GM19372 (cell line): ENCODE results near the gene PEAK3.

Experiments
- ATAC-seq: cut with Tn5 transposase; IDR thresholded peaks from one replicate; pipeline ENCODE4 v1.9.1; 2021; ENCODE audit warnings: mild to moderate bottlenecking, low read depth, moderate library complexity; ENCODE audit not compliant: unreplicated experiment

PEAK3 gene

DNA sequence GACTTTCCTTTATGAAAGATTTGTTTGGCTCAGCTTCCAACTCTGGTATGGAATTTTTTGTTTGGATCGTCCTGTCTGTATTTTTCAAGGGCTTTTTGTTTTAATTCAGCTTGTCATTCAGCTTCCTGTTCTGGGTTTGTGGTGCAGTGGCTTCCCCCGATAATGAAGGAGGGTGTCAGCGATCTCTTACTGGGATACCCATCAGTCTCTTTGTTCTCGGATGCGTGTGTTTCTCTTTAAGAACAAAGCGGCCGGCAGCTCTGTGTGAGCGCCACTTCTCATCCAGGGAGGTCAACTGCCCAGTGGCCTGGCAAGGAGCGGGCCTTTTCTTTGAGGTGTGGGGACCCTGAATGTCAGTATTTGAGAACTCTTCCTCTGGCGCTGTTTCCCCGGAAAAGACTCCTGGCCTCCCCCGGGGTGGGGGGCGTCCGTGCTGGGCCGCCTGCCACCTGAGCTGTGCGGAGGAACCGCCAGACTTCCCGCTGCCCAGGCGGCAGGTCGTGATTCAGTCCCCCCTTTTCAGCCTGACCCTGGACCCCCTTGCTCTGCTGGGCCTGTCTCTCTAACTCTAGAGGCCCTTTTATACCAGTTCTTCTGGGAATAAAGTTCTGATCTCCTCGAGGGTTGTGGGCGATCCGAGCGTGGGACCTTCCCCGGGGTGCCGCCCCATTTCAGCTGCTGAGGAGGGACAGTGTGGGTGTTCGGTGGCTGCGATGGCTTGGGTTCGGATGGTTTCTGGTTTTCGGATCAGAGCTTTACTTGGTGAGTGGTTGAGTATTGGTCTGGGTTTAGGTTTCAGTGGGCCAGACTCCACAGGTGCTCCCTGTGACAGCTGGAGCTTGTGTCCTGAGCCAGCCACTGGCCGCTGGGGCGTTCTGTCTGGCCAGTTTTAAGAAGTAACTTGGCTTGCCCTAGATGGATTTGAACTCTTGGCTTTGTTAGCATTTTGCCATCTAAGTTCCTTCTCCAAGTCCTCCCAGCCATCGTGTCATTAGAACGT lies 41.9 kb downstream of the PEAK3 start:
- ATAC-seq: no peak

DNA sequence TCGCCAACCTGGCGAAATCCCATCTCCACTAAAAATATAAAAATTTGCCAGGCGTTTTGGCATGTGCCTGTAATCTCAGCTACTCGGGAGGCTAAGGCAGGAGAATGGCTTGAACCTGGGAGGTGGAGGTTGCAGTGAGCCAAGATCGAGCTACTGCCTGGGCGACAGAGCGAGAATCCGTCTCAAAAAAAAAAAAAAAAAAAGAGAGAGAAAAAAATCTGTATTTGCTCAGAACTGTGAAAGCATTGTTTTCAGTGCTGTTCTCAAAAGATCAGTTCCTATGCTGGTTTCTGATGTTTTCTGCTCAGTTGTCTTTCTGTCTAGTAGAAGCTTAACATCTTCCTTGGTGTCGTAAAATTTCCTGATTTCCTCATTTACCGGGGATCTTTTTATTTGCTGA lies 42.8 kb downstream of the PEAK3 start:
- ATAC-seq: no peak

DNA sequence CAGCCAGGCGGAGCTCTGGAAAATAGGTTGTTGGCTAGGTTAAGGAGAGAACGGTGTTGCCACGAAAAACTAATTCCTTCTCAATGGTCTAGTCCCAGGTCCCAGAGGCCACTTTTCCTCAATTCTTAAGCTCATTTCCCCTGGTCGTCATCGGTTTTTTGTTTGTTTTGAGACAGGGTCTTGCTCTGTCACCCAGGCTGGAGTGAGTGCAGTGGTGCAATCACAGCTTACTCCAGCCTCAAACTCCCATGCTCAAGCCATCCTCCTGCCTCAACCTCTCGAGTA lies 44.2 kb downstream of the PEAK3 start:
- no peak for ATAC-seq

DNA sequence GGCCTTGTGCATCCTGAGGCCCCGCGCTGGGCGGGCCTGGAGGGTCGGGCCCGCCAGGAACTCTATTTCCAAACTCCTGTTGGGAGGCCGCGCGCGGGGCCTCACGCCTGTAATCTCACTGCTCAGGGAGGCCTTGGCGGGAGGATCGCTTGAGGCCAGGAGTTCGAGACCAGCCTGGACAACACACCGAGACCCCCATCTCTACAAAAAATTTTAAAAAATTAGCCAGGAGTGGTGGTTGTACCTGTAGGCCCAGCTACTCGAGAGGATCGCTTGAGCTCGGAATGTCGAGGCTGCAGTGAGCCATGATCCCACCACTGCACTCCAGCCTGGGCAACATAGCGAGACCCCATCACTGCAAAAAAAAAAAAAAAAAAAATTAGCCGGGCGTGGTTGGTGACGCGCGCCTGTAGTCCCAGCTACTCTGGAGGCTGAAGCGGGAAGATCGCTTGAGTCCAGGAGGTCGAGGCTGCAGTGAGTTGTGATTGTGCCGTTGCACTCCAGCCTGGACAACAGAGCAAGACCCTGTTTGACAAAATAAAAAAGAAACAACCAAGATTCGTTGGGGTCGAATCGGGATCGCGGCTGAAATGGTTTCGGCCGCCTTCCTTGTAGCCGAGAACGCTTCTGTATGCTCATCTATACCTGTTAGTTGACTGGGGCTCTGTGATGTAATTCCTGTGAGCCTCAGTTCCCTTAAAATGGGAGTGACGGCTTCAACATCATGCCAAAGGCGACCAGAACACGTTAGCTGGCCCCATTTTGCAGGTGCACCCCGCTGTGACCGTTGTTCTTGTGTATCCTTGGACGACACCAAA lies 44.7 kb downstream of the PEAK3 start:
- no peak for ATAC-seq

DNA sequence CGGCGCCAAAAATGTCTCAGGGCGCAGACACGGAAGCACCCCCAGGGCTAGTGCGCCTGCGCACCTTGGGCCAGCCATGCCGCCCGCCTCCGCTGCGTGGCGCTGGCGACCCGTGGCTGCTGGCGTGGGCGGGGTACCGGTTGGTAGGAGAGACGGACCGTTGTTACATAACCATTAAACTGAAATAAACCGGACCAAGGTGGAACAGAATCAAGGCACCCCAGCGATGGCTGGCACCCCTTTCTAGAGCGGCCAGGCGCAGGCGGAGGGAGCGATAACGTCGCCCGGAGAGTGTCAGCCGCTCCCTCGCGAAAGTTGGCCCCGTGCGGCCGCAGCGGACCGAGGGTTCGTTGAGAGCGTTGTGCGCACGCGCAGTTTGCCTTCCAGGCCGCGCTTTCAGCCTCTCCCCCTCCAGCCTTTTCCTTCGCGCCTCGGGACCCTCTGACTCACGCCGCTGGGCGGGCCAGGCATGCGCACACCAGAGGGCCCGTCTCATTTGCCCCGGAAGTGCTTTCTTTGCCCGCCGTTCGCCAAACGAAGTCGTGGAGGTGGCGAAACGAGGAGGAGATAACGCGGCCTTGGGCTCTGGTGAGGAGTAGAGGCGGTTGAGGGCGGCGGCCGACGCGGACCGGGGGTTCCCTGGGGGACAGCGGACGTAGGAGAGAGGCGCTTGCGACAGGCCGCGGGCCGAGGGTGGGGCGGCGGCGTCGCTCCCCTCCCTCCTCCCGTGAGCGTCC lies 45.5 kb downstream of the PEAK3 start, which contains the start of the genes PLEKHJ1 and SF3A2:
Gene PLEKHJ1 (minus strand): TSS at position 16 of the 737 bp plus-strand sequence. CDS start 81 bp downstream, outside the sequence.
Gene SF3A2 (plus strand): TSS at position 511 of the 737 bp plus-strand sequence. CDS start 6,595 bp downstream, outside the sequence.
- peak; percentile 77 for ATAC-seq

DNA sequence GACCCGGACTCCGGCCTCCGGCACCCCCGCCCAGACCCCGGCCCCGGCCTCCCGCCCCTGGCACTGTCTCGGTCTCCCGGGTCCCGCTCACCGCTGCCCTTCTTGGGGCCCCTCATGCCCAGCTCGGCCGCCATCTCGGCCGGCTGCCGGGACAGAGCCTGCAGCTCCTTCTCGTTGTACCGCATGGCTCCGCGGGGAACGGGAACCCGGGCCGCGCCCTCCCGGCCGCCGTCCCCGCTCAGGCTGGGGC lies 46.0 kb downstream of the PEAK3 start:
- ATAC-seq: peak; percentile 13

DNA sequence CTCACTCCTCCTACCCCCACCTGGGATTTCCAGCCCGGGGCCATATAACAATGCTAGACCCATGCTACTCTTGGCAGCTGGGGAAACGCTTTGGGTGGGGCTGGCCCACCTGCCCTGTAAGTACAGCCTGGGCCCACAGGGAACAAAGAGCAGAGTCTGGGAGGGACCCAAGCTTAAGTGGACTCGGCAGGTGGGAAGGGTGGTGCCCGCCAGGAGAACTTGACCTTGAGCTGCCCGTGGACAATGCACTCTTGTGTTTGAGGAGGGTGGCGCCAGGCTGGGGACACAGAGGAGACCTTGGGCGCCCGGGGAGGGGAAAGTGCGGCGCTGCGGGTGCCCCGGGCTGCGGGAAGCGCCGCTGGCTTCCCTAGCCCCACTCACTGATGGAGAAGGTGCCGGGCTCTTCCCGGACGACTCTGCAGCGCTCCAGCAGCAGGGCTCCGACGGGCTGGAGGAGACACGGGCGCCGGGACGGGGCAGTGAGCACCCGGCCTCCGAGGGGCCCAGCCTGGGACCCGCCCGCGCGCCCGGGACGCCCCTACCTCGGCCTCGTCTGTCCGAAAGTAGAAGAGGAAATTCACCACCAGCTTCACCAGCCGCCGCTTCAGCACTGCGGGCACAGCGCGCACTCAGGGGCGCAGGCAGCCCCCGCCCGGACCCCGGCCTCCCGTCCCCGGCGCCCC lies 46.5 kb downstream of the PEAK3 start:
- ATAC-seq: peak; percentile 4

DNA sequence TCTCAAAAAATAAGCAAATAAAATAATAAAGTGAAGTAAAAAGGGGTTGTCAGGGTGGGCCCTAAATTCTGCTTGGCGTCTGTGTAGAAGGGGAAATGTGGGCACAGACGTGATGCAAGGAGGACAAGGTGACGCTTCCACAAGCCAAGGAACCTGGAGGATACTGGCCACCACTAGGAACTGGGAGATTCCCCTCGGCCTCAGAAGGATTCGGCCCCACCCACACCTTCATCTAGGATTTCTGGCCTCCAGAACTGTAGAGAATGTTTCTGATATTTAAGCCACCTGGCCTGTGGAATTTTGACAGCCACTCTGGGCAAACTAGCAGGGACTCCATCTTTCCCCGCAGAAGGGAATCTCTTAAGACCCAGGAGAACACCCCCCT lies 47.0 kb downstream of the PEAK3 start:
- no peak for ATAC-seq

DNA sequence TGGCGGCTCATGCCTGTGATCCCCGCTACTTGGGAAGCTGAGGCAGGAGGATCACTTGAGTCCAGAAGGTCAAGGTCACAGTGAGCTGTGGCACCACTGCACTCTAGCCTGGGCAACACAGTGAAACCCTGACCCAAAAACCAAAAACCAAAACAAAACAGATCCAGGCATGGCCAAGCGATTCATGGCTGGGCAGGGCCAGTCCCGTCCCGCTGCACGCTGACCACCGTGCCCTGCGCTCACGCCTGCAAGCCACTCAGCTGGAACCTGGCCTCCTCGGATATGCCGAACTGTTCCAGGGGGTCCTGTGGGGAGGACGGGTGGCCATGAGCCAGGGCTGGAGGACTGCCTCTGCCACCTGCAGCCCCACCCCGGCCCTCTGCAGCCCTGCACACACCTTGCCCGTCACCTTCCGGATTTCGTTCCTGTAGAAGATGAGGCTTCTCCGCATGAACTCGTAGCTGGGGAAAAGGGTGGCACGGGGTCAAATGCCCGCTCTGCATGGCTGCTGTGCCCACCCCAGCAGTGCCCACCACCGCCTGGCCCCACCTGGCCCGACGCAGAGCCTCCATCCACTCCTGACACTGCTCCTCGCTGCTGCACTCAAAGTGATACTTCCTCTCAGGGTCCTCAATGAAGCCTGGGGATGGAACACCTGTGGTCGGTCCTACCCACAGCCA lies 48.2 kb downstream of the PEAK3 start:
- no peak for ATAC-seq

DNA sequence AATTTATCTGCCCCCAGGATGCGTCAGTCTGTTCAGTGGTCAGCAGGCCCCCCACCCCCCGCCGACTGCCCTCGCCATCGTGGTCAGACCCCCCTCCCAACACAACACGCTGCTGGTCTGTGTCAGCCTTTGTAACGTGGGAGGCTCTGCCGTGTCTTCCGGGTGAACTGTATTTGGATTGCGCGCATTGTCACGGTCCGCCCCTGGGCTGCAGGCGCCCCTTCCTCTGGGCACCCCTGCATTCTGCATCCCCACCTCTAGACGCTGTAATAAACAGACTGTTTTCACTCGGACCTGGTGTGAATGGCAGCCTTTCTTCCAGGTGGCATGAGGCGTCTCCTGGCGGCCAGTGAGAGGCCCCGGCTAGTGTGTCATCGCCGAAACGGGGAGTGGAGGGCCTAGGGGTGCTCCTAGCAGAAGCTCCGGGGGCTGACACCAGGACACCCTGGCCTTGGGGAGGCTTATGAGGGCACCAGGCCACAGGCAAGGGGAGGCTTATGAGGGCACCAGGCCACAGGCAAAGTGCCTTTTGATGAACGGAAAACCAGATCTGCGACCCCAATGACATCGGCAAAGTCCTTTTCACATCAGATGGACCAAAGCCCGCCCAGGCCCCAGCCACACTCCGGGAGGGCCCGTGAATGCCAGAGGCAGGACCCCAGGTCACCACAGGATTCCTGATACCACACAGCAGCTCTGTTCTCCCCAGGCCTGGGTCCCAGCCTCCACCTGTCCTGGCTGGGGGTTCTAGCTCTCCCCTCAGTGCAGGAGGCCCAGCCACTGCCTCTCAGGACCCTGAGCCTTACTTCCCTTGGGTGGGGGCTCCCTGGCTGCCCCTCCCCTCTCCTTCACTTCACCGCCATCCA lies 49.5 kb downstream of the PEAK3 start:
- no peak for ATAC-seq

DNA sequence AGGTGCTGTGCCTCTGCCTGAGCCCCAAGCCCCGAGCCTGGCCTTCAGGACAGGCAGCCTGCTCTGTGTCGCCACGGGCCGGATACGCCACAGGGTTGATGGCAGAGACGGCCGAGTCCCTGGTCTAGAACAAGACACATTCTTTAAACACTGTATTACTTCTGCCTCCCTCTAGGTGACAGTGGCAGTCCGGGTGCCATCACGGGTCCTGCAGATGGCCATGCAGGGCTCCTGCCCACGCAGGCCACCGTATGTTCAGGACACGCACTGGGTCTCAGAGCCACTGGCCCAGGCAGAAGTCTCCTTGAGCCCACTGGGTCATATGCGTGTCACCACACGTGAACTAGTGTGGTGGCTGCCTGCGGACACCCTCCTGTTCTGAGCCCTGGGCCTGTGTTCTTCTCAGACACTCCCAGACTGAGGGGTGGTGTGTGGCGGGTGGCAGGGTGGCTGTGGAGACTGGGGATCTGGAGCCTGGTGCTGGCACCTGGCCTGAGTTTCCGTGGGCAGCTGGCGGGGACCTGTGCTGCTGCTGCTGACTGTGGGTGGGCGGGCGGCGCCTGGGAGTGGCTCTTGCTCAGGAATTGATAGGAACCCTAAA lies 50.3 kb downstream of the PEAK3 start:
- ATAC-seq: no peak

DNA sequence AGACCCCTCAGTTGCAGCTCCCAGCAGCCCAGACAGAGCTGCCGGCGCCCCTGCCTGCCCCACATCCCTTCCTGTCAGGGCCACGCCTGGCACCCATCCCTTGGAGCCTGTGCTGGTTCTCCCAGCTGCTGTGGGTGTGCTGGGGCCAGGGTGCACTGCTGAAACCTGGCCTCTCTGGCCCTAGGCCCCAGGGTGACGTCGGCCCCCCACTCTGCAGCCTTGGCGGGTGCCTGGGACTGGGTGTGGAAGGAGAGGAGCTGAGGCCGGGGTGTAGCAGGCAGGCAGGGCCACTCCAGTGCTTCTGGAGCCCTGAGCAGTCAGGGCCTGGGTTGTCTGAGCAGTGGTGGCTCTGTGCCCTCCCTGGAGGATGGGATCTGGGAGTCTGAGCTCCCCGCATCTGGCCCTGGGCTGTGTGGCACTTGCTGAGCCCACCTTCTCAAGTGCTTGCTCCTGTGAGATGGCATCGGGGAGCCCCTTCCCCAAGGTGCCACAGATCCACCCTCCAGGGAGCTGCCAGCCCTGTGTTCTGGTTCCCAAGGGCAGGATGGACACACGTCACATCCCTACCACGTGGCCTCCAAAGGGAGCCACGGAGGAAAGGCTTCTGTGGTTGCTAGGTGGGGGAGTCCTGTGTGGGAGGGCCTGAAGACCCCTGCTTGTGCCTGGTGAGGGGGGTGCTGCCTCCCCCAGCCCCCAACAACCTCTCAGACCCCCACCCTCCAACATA lies 51.0 kb downstream of the PEAK3 start:
- ATAC-seq: no peak

DNA sequence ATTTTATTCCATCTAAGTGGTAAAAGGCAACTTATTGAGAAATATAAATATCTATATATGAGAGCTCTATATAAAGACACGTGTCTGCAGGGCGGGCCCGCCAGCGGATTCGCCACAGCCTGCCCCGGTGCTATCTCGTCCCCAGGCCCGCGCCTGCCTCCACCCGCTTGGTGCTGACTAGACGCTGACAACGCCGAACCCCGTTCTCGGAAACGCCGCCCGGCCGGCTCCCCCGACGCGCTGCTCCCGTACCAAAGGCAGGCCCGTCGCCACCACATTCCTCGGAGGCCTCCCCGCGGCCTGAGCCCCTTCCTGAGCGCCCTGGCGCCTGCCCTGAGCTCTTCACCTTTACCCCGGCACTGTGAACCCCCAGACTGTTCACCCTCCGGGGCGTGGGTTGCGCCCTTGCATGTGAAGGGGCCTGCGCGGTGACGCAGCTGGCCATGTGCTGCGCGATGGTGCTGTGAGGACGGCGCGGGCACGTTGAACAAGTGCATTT lies 51.9 kb downstream of the PEAK3 start:
- ATAC-seq: no peak

DNA sequence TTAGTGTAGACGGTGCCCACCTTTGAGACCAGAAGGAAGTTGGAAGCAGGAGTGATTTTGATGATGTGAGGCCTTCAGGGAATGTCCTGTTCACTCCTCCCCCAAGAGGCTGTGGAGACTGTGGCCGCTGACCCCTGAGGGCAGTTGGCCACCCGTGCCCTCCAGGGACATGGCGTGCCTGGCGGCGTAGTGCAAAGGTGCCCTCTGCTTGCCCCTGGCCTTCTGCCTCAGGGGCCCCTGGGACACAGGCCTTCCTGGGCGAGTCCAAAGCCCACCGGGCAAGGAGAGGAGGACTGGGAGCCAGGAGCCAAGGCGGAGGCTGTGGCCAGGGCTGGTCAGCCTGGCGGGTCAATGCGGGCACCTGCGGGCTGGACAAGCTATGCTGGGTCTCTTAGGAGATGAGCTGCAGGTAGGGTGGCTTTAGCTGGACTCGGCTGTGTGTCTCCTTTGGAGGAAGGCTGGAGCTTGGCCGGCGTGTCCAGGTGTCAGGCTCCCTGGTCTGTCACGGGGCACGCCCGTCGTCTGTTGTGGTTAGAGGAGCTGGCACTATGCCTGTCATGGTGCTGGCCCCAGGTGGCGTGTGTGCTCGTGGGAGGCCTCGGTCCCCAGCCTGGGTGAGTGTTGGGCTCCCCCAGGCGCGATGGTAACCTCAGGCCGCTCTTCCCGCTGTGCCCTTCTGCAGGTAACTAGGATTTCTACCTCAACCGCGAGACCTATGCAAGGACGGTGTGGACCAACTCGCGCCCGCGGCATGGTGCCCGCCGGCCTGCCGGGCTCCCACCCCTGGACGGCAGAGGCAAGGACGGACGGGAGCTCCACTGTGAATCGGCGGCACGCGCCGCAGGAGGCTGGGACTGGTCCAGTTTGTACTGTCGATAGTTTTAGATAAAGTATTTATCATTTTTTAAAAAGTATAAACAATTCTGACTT lies 52.6 kb downstream of the PEAK3 start:
- ATAC-seq: no peak

DNA sequence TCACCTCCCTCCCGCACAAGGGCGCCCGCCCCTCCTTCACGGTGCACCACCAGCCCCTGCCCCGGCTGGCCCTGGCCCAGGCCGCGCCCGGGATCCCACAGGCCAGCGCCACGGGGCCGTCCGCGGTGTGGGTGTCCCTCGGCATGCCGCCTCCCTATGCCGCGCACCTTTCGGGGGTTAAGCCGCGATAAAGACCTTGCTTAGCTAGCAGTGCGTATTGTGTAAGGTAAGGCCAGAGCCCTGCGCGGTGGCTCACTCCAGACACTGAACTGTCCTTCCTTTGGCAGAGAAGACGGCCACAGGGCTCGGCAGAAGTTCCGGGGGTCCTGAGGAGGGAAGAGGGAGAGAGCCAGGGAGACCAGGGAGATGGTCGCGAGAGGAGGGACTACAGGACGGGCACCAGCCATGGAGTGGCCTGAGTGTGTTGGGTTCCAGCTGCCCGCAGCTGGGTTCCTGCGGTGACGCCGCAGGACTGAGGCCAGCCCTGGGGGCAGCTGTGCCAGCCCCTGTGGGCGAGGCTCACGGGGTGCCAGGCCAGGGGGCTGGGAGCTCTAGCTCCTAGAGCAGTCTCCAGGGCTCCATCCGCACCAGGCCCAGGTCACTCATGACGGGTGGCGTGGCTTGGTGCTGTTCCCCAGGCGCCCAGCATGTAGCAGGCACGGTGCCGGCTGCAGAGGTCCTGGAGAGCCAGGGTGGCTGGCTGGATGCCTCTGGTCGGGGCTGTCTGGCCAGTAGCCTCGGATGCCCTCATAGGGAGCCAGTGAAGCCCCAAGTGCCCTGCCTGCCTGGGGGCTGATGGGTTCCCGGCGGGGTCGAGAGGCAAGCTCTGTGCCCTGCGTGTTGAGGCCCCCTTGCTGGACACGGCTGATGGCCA lies 53.6 kb downstream of the PEAK3 start:
- ATAC-seq: no peak
